Osteocyte (in vitro differentiated cells): ENCODE data around the gene PSMB3. TPM values are rescaled to one million over a fixed set of nuclear protein-coding genes. Genes with fewer than 3 reads are reported as not detected.

Experiments
- DNase-seq: peaks from one replicate; pipeline ENCODE4 v3.0.0; 2021; ENCODE audit warnings: mixed read lengths; ENCODE audit not compliant: unreplicated experiment; ENCODE audit errors: extremely low spot score
- H3K27ac Mint-ChIP-seq: one replicate; pipeline ENCODE4 v1.8.0; 2021; ENCODE audit warnings: mild to moderate bottlenecking, mixed read lengths; ENCODE audit not compliant: unreplicated experiment
- H3K27me3 Mint-ChIP-seq: one replicate; pipeline ENCODE4 v1.8.0; 2021; ENCODE audit warnings: mixed read lengths; ENCODE audit not compliant: unreplicated experiment
- H3K36me3 Mint-ChIP-seq: one replicate; pipeline ENCODE4 v1.8.0; 2021; ENCODE audit warnings: mixed read lengths; ENCODE audit not compliant: unreplicated experiment
- H3K4me1 Mint-ChIP-seq: one replicate; pipeline ENCODE4 v1.8.0; 2021; ENCODE audit warnings: mixed read lengths; ENCODE audit not compliant: unreplicated experiment
- H3K4me3 Mint-ChIP-seq: one replicate; pipeline ENCODE4 v1.8.0; 2021; ENCODE audit warnings: mild to moderate bottlenecking, moderate library complexity, mixed read lengths; ENCODE audit not compliant: unreplicated experiment
- H3K9me3 Mint-ChIP-seq: one replicate; pipeline ENCODE4 v1.8.0; 2021; ENCODE audit warnings: mixed read lengths; ENCODE audit not compliant: unreplicated experiment
- CTCF ChIP-seq: fragments of 200-600 bp; sonication (generic); IDR thresholded peaks from 2 replicates; pipeline ENCODE4 v1.5.0; 2021; ENCODE audit warnings: antibody characterized with exemption, mild to moderate bottlenecking, moderate library complexity
- total RNA-seq: library from RNA; stranded (reverse); gene quantifications from 2 replicates; pipeline ENCODE4 v1.2.1, GENCODE V29; 2021

PSMB3 gene
- total RNA-seq, 1 donor from 2014 or later, result 144 TPM

DNA sequence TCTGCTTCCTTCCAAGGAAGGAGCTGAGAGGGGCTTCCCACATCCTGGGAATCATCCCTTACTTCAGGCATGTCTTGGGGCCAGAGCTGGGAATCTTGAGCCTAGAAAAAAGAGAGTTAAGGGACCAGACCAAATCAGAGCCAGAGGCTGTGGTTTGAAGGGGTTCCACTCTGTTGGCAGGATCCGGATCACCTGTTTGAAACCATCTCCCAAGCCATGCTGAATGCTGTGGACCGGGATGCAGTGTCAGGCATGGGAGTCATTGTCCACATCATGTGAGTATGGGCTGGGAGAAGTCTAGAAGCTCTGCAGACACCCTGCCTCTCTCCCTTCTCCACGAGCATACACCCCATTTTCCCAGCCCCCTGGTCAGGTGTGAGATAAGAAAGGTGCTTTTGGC lies 9.7 kb downstream of the PSMB3 start:
- no peak for TF ChIP-seq CTCF
- H3K36me3 Mint-ChIP-seq, result peaks cover 32% of the 10 kb centered on the region
- no peaks in the 10 kb centered on the region for H3K4me1 Mint-ChIP-seq
- DNase-seq, result no peak
- H3K9me3 Mint-ChIP-seq, result no peaks in the 10 kb centered on the region
- H3K27me3 Mint-ChIP-seq, result no peaks in the 10 kb centered on the region
- H3K27ac Mint-ChIP-seq, result no peak overlapping the region
- H3K4me3 Mint-ChIP-seq, result no peak overlapping the region

DNA sequence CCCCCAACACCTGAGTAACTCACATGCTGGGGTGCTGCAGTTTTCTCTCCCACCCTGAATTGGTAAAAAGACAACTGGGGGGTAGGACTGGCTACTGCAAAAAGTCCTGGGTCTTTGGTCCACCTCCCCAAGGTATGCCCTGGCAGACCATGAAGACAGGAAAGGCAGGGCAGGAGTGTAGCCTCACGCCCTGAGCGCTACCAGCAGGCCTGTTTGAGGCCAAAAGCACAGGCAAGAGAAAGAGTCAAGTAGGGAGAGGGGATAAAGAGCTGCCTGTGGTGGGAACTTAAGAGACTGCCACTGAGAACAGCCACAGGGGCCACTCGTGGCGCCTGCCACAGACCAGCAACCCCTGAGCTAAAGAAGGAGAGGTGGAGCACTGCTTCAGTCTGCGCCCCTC lies 13.8 kb downstream of the PSMB3 start:
- DNase-seq, result no peak
- Mint-ChIP-seq H3K36me3 (peaks cover 32% of the 10 kb centered on the region), H3K27ac (no peak overlapping the region), H3K9me3 (no peaks in the 10 kb centered on the region), H3K27me3 (no peaks in the 10 kb centered on the region), H3K4me1 (no peaks in the 10 kb centered on the region), H3K4me3 (no peak overlapping the region)
- no peak for TF ChIP-seq CTCF

- DNase-seq, result no peak
- H3K27ac Mint-ChIP-seq, result no peak overlapping the region
- no peak overlapping the region for H3K4me3 Mint-ChIP-seq
- H3K36me3 Mint-ChIP-seq, result peaks cover 42% of the 10 kb centered on the region
- H3K27me3 Mint-ChIP-seq, result no peaks in the 10 kb centered on the region
- TF ChIP-seq CTCF, result no peak
- no peaks in the 10 kb centered on the region for H3K4me1 Mint-ChIP-seq
- H3K9me3 Mint-ChIP-seq, result no peaks in the 10 kb centered on the region
Measured at GRCh38 chr17:38768417-38768816, 15.9 kb downstream of the PSMB3 start.

DNA sequence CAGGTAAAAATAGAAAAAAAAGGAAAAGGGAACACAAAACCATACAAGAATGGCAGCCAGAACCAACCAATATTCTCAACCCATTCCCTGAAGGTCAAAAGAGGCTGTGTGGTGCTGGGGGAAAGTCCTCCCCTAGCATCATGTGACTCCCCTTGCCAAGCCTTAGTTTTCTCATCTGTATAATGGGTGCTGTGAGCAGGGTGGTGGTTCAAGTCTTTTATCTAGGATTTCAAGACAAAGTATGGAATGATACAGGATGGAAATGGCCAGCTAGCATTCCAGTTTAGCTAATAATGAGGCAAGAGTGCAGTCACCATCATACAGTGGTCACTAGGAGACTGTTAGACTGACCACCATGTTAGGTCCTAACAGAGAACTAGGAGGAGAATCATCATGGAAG lies 20.7 kb downstream of the PSMB3 start:
- Mint-ChIP-seq H3K9me3 (no peaks in the 10 kb centered on the region), H3K27me3 (no peaks in the 10 kb centered on the region), H3K4me3 (no peak overlapping the region), H3K36me3 (peaks cover 43% of the 10 kb centered on the region), H3K27ac (no peak overlapping the region), H3K4me1 (no peaks in the 10 kb centered on the region)
- no peak for TF ChIP-seq CTCF
- no peak for DNase-seq

DNA sequence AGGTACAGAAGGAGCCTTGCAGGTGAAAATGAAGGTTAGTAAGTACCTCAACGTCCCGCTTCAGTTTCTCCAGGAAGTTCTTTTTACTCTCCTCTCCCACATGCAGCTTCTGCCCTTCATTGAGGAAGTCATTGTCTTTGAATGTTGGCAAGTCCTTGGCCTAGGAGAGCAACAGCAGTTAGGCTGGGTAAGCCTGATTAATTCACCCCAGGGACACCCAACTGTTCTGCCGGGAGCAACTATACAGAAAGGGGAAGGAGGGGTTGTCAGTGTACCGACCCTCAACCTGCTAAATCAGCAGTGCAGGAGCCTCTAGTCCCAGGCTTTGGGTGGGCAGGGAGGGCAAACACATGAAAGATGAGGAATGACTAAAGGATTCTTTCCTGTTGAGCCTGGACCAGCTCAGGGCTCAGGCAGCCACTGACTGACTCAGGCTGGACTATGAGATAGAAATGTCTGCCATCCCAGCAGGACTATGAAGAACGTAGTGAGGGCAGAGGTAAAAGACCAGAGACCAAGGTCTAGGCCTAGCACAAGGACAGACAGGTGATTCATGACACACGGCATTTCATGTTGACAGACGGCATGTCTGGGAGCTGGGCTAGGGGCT lies 25.2 kb downstream of the PSMB3 start:
- no peaks in the 10 kb centered on the region for H3K9me3 Mint-ChIP-seq
- no peaks in the 10 kb centered on the region for H3K4me1 Mint-ChIP-seq
- no peak overlapping the region for H3K27ac Mint-ChIP-seq
- peaks cover 44% of the 10 kb centered on the region for H3K36me3 Mint-ChIP-seq
- no peak for DNase-seq
- TF ChIP-seq CTCF, result no peak
- H3K27me3 Mint-ChIP-seq, result no peaks in the 10 kb centered on the region
- H3K4me3 Mint-ChIP-seq, result no peak overlapping the region
